Measurements from ENCODE around the gene GPR45.

GPR45 gene

DNA sequence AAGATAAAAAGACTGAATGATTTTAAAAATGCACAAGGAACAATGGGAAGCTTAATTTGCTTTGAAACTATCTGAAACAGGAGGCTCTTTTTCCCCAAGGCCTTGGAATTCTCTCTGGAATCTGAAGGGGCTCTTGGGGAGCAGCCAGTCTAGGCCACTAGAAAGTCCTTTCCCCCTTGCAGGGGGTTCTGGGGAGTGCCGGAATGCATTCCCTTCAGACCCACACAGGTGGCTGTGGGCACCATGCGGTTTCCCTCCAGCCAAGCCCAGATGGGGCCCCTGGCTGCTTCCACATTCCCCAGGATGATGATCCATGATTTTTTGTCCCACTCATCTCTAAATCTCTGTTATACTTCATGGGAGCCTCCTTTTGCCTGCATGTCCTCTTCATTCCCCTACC is 10.7 kb downstream of the GPR45 start:
- no peak for DNase-seq

DNA sequence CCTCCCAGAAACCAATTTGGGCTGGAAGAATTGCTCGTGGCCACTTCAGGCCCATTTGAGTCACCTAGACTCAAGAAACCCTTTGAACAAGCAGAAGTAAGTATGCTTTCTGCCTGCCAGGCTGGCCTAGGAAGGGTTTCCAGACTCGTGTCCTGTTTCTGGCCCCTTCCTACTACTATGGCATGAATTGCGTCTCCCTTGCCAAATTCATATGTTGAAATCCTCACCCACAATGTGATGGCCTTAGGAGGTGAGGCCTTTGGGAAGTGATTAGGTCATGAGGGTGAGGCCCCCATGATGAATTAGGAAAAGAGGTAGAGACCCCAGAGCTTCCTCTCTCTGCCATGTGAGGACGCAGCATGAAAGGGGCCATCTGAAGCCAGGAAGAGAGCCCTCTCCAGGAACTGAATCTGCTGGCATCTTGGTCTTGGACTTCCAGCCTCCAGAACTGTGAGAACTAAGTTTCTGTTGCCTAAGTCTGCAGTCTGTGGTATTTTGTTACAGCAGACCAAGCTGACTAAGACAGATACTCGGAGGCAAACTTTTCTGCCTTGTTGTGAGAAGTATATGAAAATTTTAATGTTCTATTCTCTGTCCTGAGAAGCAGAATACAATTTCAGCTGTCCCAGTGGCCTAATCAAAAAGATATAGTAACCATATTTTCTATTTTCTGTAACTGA is 13.1 kb downstream of the GPR45 start:
- DNase-seq = no peak

- no peak for DNase-seq
These were observed 14.4 kb downstream of the GPR45 start for GRCh38 chr2:105255979-105256378.

DNA sequence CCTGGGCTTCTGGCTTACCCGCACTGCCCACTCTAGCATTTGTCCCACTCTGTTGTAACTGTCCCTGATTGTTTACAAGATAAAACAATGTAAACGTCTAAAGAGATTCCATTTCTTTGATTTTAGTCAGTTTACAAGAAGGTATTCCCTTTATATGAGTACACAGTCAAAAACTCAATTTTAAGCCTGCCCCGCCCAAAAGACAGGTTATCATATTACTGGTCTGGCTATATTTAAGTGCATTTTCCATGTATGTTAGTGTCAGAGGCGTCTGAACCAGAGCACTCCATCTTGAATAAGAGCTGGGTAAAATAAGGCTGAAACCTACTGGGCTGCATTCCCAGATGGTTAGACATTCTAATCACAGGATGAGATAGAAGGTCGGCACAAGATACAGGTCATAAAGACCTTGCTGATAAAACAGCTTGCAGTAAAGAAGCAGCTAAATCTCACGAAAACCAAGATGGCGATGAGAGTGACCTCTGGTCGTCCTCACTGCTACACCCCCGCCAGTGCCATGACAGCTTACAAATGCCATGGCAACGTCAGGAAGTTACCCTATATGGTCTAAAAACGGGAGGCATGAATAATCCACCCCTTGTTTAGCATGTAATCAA is 15.0 kb downstream of the GPR45 start:
- DNase-seq = no peak

DNA sequence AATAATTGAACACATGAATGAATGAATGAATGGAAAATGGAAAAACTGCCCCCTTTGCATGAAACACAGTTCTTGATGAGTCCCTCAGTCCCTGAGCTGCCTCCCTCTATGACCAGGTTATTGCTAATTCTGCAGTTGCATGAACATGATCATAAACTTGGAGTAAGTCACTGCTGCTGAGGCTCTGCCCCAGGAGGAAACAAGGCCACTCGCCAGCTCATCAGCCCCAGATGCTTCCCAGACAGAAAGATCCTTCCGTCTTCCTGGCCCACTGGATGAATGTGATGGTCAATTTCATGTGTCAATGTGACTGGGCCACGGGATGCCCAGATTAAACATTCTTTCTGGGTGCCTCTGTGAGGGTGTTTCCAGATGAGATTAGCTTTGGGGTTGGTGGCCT is 16.4 kb downstream of the GPR45 start:
- no peak for DNase-seq

- DNase-seq = no peak
These were observed 17.4 kb downstream of the GPR45 start for GRCh38 chr2:105258835-105259350.

- DNase-seq = no peak
These were observed 19.5 kb downstream of the GPR45 start for GRCh38 chr2:105261061-105261460.

DNA sequence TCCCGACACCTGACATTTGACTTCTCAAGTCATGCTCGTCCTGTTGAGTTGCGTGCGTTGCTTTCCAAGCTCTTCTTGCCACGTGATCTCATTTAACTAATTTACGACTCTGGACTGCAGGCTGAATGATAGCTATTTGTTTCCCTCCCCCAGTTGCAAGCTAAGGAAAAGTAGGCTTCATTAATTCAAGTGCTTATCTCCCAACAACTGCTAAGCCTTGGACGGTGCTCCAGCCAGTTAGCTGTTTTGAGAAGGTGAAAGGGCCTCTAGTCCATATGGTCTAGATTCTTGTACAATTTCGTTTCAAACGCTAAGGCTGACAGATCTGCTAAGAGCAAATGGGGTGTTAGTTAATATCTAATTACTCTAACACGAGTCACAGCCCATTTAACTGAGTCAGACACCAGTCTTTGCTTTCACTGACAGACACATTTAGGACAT is 21.1 kb downstream of the GPR45 start:
- no peak for DNase-seq

GRCh38 chr2:105269426-105269825 is 27.9 kb downstream of the GPR45 start:
- no peak for DNase-seq

DNA sequence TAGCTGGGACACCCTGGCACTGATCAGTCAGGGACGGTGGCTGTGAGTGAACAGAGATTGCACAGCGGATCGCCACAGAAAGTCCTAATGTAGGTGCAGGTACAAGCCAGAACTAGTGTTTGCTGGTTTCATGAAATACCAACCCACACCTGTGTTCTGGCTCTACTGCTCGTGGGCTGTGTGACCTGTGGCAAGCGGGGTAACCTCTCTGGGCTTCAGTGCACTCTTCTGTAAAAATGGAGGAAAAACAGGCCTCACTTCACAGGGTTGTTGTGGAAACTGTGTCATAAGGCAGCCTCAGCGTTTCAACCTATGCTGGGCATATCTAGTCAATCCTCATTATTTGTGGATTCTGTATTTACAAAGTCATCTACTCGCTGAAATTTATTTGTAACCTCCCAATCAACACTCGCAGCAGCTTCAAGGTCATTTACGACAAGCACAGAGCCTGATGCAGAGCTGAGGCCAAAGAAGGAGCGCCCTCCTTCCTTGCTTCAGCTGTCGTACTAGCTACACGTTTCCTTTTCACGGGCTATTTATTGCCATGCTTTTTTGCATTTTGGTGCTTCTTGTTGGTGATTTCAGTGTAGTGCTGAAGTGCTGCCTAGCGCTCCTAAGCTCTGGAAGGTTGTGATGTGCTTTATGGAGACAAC is 30.0 kb downstream of the GPR45 start:
- DNase-seq = no peak

DNA sequence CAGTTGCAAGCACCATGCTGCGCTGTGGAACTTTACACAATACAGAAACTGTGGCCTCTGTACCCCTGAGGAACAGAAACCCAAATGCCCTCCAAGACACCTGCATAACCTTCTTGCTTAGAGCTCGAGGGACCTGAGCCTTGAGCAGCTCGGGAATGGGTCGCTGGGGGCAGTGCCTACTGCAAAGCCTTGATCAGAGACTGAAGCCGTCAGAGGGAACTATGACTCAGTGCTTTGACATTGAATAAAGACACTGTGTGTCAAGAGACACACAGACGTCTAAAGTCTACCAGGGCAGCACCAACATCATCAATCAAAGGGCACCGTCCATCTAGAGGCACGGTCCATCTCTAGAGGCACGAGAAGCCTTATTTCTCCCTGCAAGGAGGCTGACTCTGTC is 30.6 kb downstream of the GPR45 start:
- no peak for DNase-seq

DNA sequence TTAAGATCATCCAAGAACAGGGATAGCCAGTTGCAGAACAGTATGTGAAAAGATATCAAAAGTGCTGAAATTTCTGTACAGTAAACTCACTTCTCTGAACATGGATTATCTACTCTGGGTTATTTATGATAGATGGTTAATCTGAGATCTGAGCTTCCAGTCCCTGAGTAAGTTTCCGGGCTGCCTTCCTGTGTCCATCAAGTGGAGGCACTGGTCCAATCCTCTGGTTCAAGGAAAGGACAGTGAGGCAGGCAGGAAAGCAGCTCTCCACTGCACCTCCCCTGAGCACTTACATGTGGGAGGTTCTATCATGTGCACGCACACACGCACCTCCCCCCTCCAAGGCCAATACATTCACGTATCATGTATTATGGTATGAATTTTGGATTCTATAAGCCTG is 32.5 kb downstream of the GPR45 start:
- no peak for DNase-seq

DNA sequence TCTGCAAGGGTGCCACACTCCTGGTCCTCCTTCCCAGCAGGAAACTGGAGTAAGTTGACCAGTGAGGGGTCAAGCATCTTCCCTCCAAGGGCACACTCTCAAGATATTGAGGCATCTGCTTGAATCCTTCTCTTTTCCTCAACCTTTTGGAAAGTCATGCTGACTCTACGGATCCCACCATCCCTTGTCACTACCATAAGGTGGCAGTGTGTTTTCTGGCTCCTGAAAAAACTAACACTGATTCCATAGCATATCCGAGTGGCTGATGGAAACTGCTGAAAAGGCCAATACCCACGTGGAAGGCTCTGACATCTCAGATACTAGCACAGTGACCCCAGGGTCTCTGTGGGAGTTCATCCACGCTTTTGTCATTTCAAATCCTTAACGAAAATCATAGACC is 37.1 kb downstream of the GPR45 start:
- no peak for DNase-seq

DNA sequence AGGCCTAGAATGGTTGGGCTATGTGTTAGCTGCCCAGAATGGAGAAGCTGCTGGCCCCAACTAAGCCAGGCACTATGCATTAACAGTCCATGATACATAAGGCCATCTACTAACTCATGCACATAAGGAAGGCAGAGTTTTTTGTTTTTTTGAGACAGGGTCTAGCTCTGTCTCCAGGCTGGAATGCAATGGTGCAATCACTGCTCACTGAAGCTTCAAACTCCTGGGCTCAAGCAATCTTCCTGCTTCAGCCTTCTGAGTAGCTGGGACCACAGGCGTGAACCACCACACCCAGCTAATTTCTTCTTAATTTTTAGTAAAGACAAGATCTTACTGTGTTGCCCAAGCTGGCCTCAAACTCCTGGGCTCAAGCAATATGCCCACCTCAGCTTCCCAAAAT is 37.6 kb downstream of the GPR45 start:
- DNase-seq = no peak

GRCh38 chr2:105280281-105280680 is 38.7 kb downstream of the GPR45 start:
- no peak for DNase-seq

GRCh38 chr2:105283532-105283931 is 42.0 kb downstream of the GPR45 start:
- DNase-seq = no peak

- peak in 4 of 56 donors; percentile 3 to 4 (median 4) for DNase-seq
These were observed 46.1 kb downstream of the GPR45 start for GRCh38 chr2:105287692-105288091.

- no peak for DNase-seq
These were observed 46.6 kb downstream of the GPR45 start for GRCh38 chr2:105288133-105288532.

DNA sequence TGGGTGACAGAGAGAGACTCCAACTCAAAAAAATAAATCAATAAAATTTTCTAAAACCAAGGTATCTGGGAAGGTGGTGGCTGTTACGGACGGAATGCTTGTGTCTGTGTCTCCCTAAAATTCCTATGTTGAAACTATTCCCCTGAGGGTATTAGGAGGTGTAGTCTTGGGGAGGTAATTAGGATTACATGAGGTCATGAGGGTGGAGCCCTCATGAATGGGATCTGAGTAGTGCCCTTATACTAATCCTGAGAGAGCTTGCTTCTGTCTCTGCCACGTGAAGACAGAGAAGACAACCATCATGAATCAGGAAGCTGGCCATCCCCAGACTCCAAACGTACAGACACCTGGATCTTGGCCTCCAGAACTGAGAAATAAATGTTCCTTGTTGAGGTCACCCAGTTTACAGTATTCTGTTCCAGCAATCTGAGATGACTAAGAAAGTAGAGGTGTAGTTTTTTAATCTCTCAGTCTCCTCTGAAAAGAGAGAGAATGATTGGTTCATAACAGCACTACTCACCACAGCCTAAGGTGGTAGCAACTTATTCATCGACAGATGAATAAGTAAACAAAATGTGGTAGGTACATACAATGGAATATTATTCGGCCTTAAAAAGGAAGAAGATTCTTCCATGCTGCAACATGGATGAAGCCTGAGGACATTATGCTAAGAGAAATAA is 49.6 kb downstream of the GPR45 start:
- DNase-seq = no peak

DNA sequence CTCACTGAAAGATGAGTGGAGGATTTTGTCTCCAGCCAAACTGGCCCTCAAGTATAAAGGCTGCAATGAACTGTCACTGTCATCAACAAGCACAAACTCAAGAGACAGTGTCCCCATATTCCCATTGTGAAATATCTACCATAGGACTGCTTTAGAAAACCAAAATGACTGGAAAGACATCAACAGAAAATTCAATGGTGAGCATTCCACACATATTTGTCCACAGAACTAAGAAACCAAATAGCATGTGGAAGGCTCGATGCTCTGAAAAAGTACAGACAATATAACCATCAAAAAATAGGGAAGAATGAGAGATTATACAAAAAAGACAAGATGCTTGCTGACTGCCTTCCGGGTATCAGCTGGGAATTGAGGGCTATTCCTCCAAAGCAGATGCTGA is 50.4 kb downstream of the GPR45 start:
- DNase-seq = no peak
